OCI-LY7 (cell line): ENCODE results near the gene SLC25A17. TPM values are rescaled to one million over a fixed set of nuclear protein-coding genes. Genes with fewer than 3 reads are reported as not detected.

Experiments
- BruUV-seq: library from RNA; stranded (reverse); fragments of 400-500 nt; replicated peaks from 2 replicates; lab custom pipeline; 2021; lab: Mats Ljungman, UMichigan
- CTCF ChIA-PET: fragments of 300-600 bp; sonication (Branson Sonifier 250); formaldehyde crosslinking; loops from one replicate; lab custom pipeline; 2022; ENCODE audit warnings: antibody characterized with exemption; ENCODE audit not compliant: unreplicated experiment; lab: Charles Lee
- POLR2A ChIA-PET: fragments of 300-600 bp; sonication (Branson Sonifier 250); formaldehyde crosslinking; loops from one replicate; lab custom pipeline; 2022; ENCODE audit warnings: antibody characterized with exemption; lab: Charles Lee
- DNase-seq: peaks from one replicate; pipeline ENCODE4 v3.0.0-alpha.2; 2015; ENCODE audit warnings: low spot score
- H2AFZ ChIP-seq: fragments of 200-600 bp; sonication (generic), shearing (Covaris generic); 2 replicates; pipeline ENCODE4 v1.6.1; 2014; ENCODE audit warnings: mild to moderate bottlenecking, antibody characterized with exemption, low read length, moderate library complexity
- H3K27ac ChIP-seq: fragments of 200-600 bp; sonication (generic); 2 replicates; pipeline ENCODE4 v1.5.1; 2014; ENCODE audit warnings: mixed run types, low read depth, mild to moderate bottlenecking, moderate library complexity, low read length, inconsistent platforms; ENCODE audit not compliant: poor library complexity, severe bottlenecking
- H3K36me3 ChIP-seq: fragments of 200-600 bp; sonication (generic); 2 replicates; pipeline ENCODE4 v1.6.1; 2014; ENCODE audit warnings: mild to moderate bottlenecking, antibody characterized with exemption, low read length, moderate library complexity, mixed read lengths; ENCODE audit not compliant: insufficient read depth
- H3K4me1 ChIP-seq: fragments of 200-600 bp; sonication (generic); 2 replicates; pipeline ENCODE4 v1.5.1; 2014; ENCODE audit warnings: mild to moderate bottlenecking, low read length; ENCODE audit not compliant: insufficient read depth, poor library complexity, severe bottlenecking
- H3K4me2 ChIP-seq: fragments of 200-600 bp; sonication (generic); 2 replicates; pipeline ENCODE4 v1.6.1; 2014; ENCODE audit warnings: mild to moderate bottlenecking, low read length
- H3K4me3 ChIP-seq: fragments of 200-600 bp; sonication (generic); 2 replicates; pipeline ENCODE4 v1.5.1; 2014; ENCODE audit warnings: mild to moderate bottlenecking, low read depth, low read length; ENCODE audit not compliant: poor library complexity, severe bottlenecking
- H3K79me2 ChIP-seq: fragments of 200-600 bp; sonication (generic); 2 replicates; pipeline ENCODE4 v1.6.1; 2016; ENCODE audit warnings: low read depth, mild to moderate bottlenecking, low read length, moderate library complexity, mixed read lengths; ENCODE audit not compliant: insufficient read depth
- H3K9me2 ChIP-seq: fragments of 200-600 bp; sonication (generic); 2 replicates; pipeline ENCODE4 v1.6.1; 2016; ENCODE audit warnings: mild to moderate bottlenecking, low read length, mixed read lengths; ENCODE audit not compliant: insufficient read depth
- H3K9me3 ChIP-seq: fragments of 200-600 bp; sonication (generic); 2 replicates; pipeline ENCODE4 v1.6.1; 2014; ENCODE audit warnings: mild to moderate bottlenecking, mixed run types, low read length, mixed read lengths
- H4K20me1 ChIP-seq: fragments of 200-600 bp; sonication (generic); 2 replicates; pipeline ENCODE4 v1.6.1; 2014; ENCODE audit warnings: mild to moderate bottlenecking, antibody characterized with exemption, low read length, moderate library complexity, mixed read lengths; ENCODE audit not compliant: insufficient read depth
- CTCF ChIP-seq: fragments of 200-600 bp; sonication (generic); conservative IDR thresholded peaks from 2 replicates; pipeline ENCODE4 v1.5.1; 2014; ENCODE audit warnings: mild to moderate bottlenecking, antibody characterized with exemption, low read length, moderate library complexity, mixed read lengths
- EZH2phosphoT487 ChIP-seq: fragments of 200-600 bp; sonication (generic); IDR thresholded peaks from 2 replicates; pipeline ENCODE4 v1.6.1; 2018; ENCODE audit warnings: low read depth, borderline replicate concordance, mild to moderate bottlenecking, mixed run types, antibody characterized with exemption, low read length, moderate library complexity, mixed read lengths
- intact Hi-C: fragments of 100-400 bp; cut with micrococcal nuclease; formaldehyde crosslinking; loops from one replicate; pipeline ENCODE4 v1.10.0; 2022; ENCODE audit not compliant: unreplicated experiment
- total RNA-seq, 2 experiments: library from RNA; depleted of rRNA in 1 of 2; stranded (reverse); fragments of >200 nt in 1 of 2; shearing (Covaris generic) in 1 of 2; gene quantifications; 2 replicates each; pipeline ENCODE4 v1.2.3, GENCODE V29; 2014 to 2022

The SLC25A17 gene
- total RNA-seq, 2 experiments from 2014 or later, result 25.9 to 37.9 TPM

GRCh38 chr22:40862537-40862936 lies 43.4 kb upstream of the SLC25A17 start:
- H3K27ac ChIP-seq, result no peak overlapping the region
- no peak for DNase-seq
- intact Hi-C loops, result no loop called here
- peaks cover 30% of the 10 kb centered on the region for H3K36me3 ChIP-seq
- peaks cover 16% of the 10 kb centered on the region for H3K4me1 ChIP-seq
- TF ChIP-seq CTCF (no peak), EZH2phosphoT487 (no peak)
- H3K9me2 ChIP-seq, result no peaks in the 10 kb centered on the region
- H4K20me1 ChIP-seq, result no peaks in the 10 kb centered on the region; the same call in 1 of the 2 replicates
- H3K9me3 ChIP-seq, result no peaks in the 10 kb centered on the region
- peaks cover 48% of the 10 kb centered on the region for H3K79me2 ChIP-seq
- ChIA-PET POLR2A (no interaction called here), CTCF (no interaction called here)
- H3K4me3 ChIP-seq, result no peak overlapping the region
- no peak overlapping the region for H3K4me2 ChIP-seq
- no peak overlapping the region for H2AFZ ChIP-seq
- BruUV-seq, result no TSS peak

- CTCF ChIA-PET, result no interaction called here
Measured at GRCh38 chr22:40862013-40862412, 42.9 kb upstream of the SLC25A17 start, which contains the start of gene DNAJB7. Gene DNAJB7 (minus strand): TSS chr22:40862113. CDS start chr22:40861994, 119 bp downstream.

More at GRCh38 chr22:40862013-40862412, 42.9 kb upstream of the SLC25A17 start, which contains the start of gene DNAJB7:
- Histone ChIP-seq H3K4me3 (no peak within 1 kb of the TSS), H3K4me2 (no peak within 1 kb of the TSS), H3K27ac (no peak within 1 kb of the TSS), H3K4me1 (peaks cover 16% of the 10 kb centered on the region), H3K9me2 (no peaks in the 10 kb centered on the region), H3K79me2 (peaks cover 53% of the 10 kb centered on the region), H3K9me3 (no peaks in the 10 kb centered on the region), H4K20me1 (no peaks in the 10 kb centered on the region; the same call in 1 of the 2 replicates), H3K36me3 (peaks cover 30% of the 10 kb centered on the region), H2AFZ (no peak within 1 kb of the TSS)
- POLR2A ChIA-PET, result interaction anchor here (0.9 kb wide), 1 partner anchor 188 kb away, joined by 3 read pairs; no protein-coding TSS in a partner anchor
- BruUV-seq, result no TSS peak
- intact Hi-C loops, result no loop called here
- no peak for TF ChIP-seq CTCF
- TF ChIP-seq EZH2phosphoT487, result no peak
- no peak for DNase-seq
